SK-N-MC (cell line): ENCODE results near the gene GCK.

ENCODE experiments used
- DNase-seq: peaks from one replicate; pipeline ENCODE4 v3.0.0-alpha.2; 2011; ENCODE audit warnings: low read depth, low spot score
- H3K27ac ChIP-seq: fragments of 200-600 bp; sonication (generic); 2 replicates; pipeline ENCODE4 v1.5.1; 2016; ENCODE audit warnings: mixed run types
- H3K36me3 ChIP-seq: fragments of 200-600 bp; sonication (generic); 2 replicates; pipeline ENCODE4 v1.6.1; 2017; ENCODE audit warnings: antibody characterized with exemption, low read length, mixed read lengths; ENCODE audit not compliant: insufficient read depth
- H3K4me3 ChIP-seq: fragments of 200-600 bp; sonication (generic); 2 replicates; pipeline ENCODE4 v1.5.1; 2016
- H3K9ac ChIP-seq: fragments of 200-600 bp; sonication (generic); 2 replicates; pipeline ENCODE4 v1.8.0; 2017; ENCODE audit warnings: mixed run types, mixed read lengths; ENCODE audit not compliant: insufficient read length
- H3K9me3 ChIP-seq: fragments of 200-600 bp; sonication (generic); 2 replicates; pipeline ENCODE4 v1.6.1; 2017; ENCODE audit warnings: low read depth, mild to moderate bottlenecking, antibody characterized with exemption, low read length, moderate library complexity, mixed read lengths
- EZH2 ChIP-seq: fragments of 200-600 bp; sonication (generic); IDR thresholded peaks from one replicate; pipeline ENCODE4 v1.6.1; 2017; ENCODE audit warnings: antibody characterized with exemption
- FOXP2 ChIP-seq: optimal IDR thresholded peaks from 2 replicates; pipeline ENCODE3; 2011; ENCODE audit warnings: mild to moderate bottlenecking, moderate library complexity; ENCODE audit not compliant: insufficient read depth; ENCODE audit errors: extremely low read length, control extremely low read depth
- POLR2AphosphoS5 ChIP-seq: IDR thresholded peaks from 2 replicates; pipeline ENCODE4 v1.6.1; 2012; ENCODE audit warnings: mild to moderate bottlenecking, low read depth, low read length, borderline replicate concordance

Gene GCK

DNA sequence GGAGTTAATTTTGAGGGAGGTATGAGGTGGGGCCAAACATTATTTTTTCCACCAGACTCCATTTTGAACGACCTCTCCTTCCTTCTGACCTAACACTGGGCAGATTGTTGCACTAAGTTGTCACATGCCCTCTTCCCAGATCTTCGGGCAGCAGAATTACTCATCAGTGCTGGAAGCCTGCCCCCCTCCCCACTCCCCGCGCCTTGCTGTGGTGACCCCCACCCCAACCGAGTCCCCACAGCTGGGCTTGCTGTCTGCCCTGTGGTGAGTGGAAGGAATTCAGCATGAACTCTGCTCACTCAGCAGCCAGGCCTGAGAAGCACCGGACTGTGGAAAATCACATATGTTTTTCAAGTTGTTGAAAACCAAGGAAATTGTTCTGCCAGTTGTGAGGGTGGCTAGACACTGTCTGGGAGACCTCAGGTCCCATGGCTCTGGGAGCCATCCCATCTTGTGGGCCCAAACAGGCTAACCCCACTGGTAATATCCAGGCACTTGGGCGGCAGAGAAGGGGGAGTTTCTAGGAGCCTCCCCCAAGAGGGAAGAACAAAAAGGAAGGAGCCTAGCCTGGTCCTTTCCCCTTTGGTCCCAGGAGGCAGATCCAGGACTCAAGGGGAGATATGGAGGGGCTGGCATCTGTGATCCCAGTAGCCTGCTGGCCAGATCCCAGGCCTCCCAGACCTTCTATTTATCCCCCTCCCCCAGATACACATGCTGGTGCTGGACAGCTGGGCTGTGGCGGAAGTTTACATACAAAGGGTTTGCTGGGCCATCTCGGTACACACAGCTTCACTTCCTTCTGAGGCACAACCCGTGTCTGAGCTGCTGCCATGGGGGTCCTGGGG, 88.6 kb downstream of the GCK start:
- Histone ChIP-seq H3K9ac (no peak overlapping the region), H3K9me3 (no peaks in the 10 kb centered on the region), H3K4me3 (no peak overlapping the region), H3K36me3 (no peaks in the 10 kb centered on the region), H3K27ac (no peak overlapping the region)
- TF ChIP-seq FOXP2, result no peak
- TF ChIP-seq POLR2AphosphoS5, result no peak
- no peak for TF ChIP-seq EZH2
- no peak for DNase-seq

GRCh38 chr7:44099669-44100068, 89.6 kb downstream of the GCK start:
- Histone ChIP-seq H3K4me3 (no peak overlapping the region), H3K9ac (no peak overlapping the region), H3K27ac (no peak overlapping the region), H3K36me3 (no peaks in the 10 kb centered on the region), H3K9me3 (no peaks in the 10 kb centered on the region)
- DNase-seq, result no peak
- TF ChIP-seq FOXP2, result no peak
- no peak for TF ChIP-seq EZH2
- TF ChIP-seq POLR2AphosphoS5, result no peak

DNA sequence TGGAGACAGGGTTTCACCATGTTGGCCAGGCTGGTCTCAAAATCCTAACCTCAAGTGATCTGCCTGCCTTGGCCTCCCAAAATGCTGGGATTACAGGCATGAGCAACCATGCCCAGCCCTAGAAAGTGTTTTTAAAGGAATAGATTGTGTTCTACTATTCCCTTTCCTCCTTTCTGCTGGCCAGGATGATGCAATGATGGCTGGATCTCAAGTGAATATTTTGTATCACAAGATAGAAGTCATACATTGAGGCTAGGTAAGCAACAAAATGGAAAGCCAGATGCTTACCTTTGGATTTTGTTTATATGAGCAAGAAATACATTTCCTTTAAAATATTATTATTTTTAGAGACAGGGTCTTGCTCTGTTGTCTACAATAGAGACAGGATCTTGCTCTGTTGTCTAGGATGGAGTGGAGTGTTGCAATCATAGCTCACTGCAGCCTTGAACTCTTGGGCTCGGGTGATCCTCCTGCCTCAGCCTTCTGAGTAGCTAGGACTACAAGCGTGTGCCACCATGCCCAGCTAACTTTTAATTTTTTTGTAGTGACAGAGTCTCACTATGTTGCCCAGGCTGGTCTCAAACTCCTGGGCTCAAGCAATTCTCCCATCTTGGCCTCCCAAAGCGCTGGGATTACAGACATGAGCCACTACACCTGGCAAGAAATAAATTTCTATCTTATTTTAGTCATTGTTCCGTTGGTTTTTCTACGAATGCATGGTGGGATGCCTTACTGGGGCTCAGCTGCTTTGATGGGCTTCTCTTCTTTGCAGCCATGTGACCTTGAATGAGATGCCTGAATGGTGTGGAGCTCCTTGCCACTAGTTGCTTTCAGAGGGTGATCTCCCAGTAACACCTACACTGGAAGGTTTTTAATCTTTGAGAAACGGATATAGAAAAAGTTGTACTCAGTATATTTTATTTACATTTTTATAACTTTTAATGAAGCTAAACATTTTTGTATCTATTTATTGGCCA, 90.9 kb downstream of the GCK start:
- H3K4me3 ChIP-seq, result no peak overlapping the region
- no peaks in the 10 kb centered on the region for H3K36me3 ChIP-seq
- no peak for DNase-seq
- H3K9ac ChIP-seq, result no peak overlapping the region
- H3K9me3 ChIP-seq, result no peaks in the 10 kb centered on the region
- no peak for TF ChIP-seq FOXP2
- no peak for TF ChIP-seq EZH2
- TF ChIP-seq POLR2AphosphoS5, result no peak
- H3K27ac ChIP-seq, result no peak overlapping the region

DNA sequence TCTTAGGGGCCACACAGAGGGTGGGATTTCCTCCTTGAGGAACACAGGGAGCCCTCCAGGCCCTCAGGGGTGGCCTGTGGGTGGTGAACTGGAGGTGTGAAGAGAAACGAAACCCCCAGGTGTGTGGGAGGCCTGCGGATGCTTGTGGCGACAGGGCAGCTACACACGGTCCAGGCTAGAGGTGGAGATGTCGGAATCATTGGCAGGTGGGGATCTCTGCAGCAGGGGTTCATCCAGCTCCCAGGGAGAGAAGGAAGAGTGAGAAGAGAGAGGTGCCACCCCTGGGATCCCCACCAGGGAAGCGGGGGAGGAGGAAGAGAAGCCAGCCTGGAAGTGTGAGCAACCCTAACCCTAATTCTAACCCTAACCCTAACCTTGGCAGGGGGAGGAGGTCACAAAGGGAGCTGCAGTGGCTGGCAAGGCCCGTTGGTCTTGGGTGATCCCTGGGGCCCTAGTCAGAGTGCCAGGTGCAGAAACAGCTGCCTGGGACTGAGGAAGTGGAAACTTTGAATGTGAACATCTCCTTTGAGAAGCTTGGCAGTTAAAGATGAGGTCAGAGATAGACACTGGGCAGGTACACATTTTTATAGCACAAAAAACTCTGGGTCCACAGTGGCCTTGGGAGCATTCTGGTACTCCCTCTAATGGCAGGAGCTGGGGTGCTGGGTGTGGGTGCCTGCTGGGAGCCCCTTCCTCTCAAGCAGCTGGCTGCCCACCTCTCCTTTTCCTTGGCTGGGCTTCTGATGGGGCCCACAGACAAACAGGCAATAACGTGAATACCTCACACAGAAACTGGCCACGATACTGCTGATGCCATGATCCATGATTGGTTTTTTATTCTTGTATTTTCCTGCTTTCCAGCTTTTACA, 91.9 kb downstream of the GCK start:
- no peak for DNase-seq
- H3K27ac ChIP-seq, result no peak overlapping the region
- no peak overlapping the region for H3K9ac ChIP-seq
- TF ChIP-seq POLR2AphosphoS5 (no peak), EZH2 (no peak), FOXP2 (no peak)
- no peaks in the 10 kb centered on the region for H3K36me3 ChIP-seq
- no peak overlapping the region for H3K4me3 ChIP-seq
- H3K9me3 ChIP-seq, result no peaks in the 10 kb centered on the region

- Histone ChIP-seq H3K9me3 (no peaks in the 10 kb centered on the region), H3K4me3 (no peak overlapping the region), H3K9ac (no peak overlapping the region), H3K27ac (no peak overlapping the region), H3K36me3 (no peaks in the 10 kb centered on the region)
- no peak for TF ChIP-seq POLR2AphosphoS5
- no peak for DNase-seq
Observed at GRCh38 chr7:44096326-44096881, 92.8 kb downstream of the GCK start.

- TF ChIP-seq FOXP2, result no peak
- TF ChIP-seq EZH2, result no peak
- TF ChIP-seq POLR2AphosphoS5, result no peak
- H3K36me3 ChIP-seq, result no peaks in the 10 kb centered on the region
- no peaks in the 10 kb centered on the region for H3K9me3 ChIP-seq
- H3K4me3 ChIP-seq, result no peak overlapping the region
- no peak for DNase-seq
- no peak overlapping the region for H3K27ac ChIP-seq
- H3K9ac ChIP-seq, result no peak overlapping the region
Observed at GRCh38 chr7:44095781-44096180, 93.5 kb downstream of the GCK start.

DNA sequence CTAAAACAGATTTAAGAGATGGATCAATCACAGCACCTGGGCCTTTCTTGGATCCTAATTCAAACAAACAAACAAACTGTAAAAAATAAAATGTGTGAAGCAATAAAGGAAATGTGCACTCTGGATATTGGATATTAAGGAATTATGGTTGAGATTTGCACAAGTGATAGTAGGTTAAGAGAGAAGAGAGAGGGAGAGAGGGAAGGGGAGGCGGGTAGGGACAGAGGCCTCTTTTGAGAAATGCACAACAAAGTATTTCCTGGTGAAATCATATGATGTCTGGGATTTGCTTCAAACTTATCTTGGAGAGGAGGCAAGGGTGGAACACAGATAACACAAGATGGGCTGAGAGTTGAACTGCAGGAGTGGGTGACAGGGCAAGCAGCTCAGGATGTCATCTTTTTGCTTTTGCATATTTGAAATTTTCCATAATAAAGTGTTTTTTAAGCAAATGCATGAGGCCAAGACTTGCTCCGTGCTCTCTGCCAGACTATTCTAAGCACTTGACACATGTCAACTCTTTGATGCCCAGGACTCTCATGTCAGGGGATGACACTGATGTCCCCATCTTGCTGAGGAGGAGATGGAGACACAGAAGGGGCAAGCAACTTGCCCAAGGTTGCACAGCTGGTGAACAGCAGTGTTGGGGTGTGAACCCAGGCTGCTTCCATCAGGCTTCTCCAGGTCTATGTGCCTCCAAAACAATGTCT, 94.2 kb downstream of the GCK start:
- H3K27ac ChIP-seq, result no peak overlapping the region
- H3K9me3 ChIP-seq, result no peaks in the 10 kb centered on the region

More for the DNA sequence above, 94.2 kb downstream of the GCK start:
- DNase-seq, result no peak
- no peak overlapping the region for H3K9ac ChIP-seq
- no peak for TF ChIP-seq EZH2
- no peak overlapping the region for H3K4me3 ChIP-seq
- no peaks in the 10 kb centered on the region for H3K36me3 ChIP-seq
